GM12875 (cell line): ENCODE measurements around the gene NACC1.
A peak's percentile ranks its signal among the peaks of the same experiment; 100 is the strongest.

Experiments used
- H3K4me3 ChIP-seq: one replicate; pipeline ENCODE4 v1.5.1; 2011; ENCODE audit warnings: low read depth, low read length, control low read depth
- CTCF ChIP-seq: IDR thresholded peaks from 2 replicates; pipeline ENCODE4 v1.5.1; 2011; ENCODE audit warnings: low read depth, mild to moderate bottlenecking, control low read depth, inconsistent platforms, low read length, moderate library complexity, borderline replicate concordance; ENCODE audit not compliant: insufficient read depth

The NACC1 gene

GRCh38 chr19:13097033-13097462 lies 21.0 kb upstream of the NACC1 start:
- no peak for TF ChIP-seq CTCF
- H3K4me3 ChIP-seq: no peak overlapping the region

- peak overlapping the region; percentile 16 for H3K4me3 ChIP-seq
- TF ChIP-seq CTCF: no peak
Measured at GRCh38 chr19:13097463-13098258, 20.4 kb upstream of the NACC1 start.

- H3K4me3 ChIP-seq: peak overlapping the region; percentile 40
- TF ChIP-seq CTCF: no peak
Measured at GRCh38 chr19:13098277-13099072, 19.6 kb upstream of the NACC1 start.

- no peak for TF ChIP-seq CTCF
- peak overlapping the region; percentile 40 for H3K4me3 ChIP-seq
Measured at GRCh38 chr19:13099073-13099999, 18.7 kb upstream of the NACC1 start.

- TF ChIP-seq CTCF: no peak
- peak overlapping the region; percentile 40 for H3K4me3 ChIP-seq
Measured at GRCh38 chr19:13100031-13100588, 18.0 kb upstream of the NACC1 start.

- peak; percentile 58 for TF ChIP-seq CTCF
- H3K4me3 ChIP-seq: peak overlapping the region; percentile 66
Measured at GRCh38 chr19:13100841-13101589, 17.0 kb upstream of the NACC1 start.
